HL-60 (cell line): ENCODE results near the gene TRA2B.

Source experiments
- CTCF ChIP-seq: IDR thresholded peaks from one replicate; pipeline ENCODE4 v1.5.1; 2011; ENCODE audit warnings: low read length, control low read depth, inconsistent platforms; ENCODE audit not compliant: insufficient read depth
- POLR2AphosphoS5 ChIP-seq: IDR thresholded peaks from 2 replicates; pipeline ENCODE4 v1.6.1; 2012; ENCODE audit warnings: low read depth
- SPI1 ChIP-seq: IDR thresholded peaks from 2 replicates; pipeline ENCODE4 v1.6.1; 2012; ENCODE audit warnings: low read depth, mild to moderate bottlenecking, borderline replicate concordance

- TF ChIP-seq CTCF (no peak), POLR2AphosphoS5 (no peak), SPI1 (no peak)
These were observed 18.4 kb upstream of the TRA2B start for GRCh38 chr3:185956244-185956643.
